AG09309 (cell line): ENCODE data around the gene EVI2A.

Source experiments
- DNase-seq: peaks from one replicate; pipeline ENCODE4 v3.0.0-alpha.2; 2010; ENCODE audit warnings: low read depth
- H3K4me3 ChIP-seq: 2 replicates; pipeline ENCODE4 v1.5.1; 2011; ENCODE audit warnings: mild to moderate bottlenecking, low read depth, low read length, moderate library complexity; ENCODE audit not compliant: control insufficient read depth
- TF ChIP-seq, protein P1 (sequence below): IDR thresholded peaks from 2 replicates; pipeline ENCODE4 v1.5.1; 2011; ENCODE audit warnings: mild to moderate bottlenecking, low read depth, low read length, inconsistent platforms; ENCODE audit not compliant: insufficient read depth, control insufficient read depth; ENCODE audit errors: missing control alignments

The EVI2A gene

GRCh38 chr17:31283841-31284240 is 37.6 kb downstream of the EVI2A start:
- H3K4me3 ChIP-seq, result no peak overlapping the region
- DNase-seq, result no peak
- TF ChIP-seq, protein P1, sequence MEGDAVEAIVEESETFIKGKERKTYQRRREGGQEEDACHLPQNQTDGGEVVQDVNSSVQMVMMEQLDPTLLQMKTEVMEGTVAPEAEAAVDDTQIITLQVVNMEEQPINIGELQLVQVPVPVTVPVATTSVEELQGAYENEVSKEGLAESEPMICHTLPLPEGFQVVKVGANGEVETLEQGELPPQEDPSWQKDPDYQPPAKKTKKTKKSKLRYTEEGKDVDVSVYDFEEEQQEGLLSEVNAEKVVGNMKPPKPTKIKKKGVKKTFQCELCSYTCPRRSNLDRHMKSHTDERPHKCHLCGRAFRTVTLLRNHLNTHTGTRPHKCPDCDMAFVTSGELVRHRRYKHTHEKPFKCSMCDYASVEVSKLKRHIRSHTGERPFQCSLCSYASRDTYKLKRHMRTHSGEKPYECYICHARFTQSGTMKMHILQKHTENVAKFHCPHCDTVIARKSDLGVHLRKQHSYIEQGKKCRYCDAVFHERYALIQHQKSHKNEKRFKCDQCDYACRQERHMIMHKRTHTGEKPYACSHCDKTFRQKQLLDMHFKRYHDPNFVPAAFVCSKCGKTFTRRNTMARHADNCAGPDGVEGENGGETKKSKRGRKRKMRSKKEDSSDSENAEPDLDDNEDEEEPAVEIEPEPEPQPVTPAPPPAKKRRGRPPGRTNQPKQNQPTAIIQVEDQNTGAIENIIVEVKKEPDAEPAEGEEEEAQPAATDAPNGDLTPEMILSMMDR, result no peak

DNA sequence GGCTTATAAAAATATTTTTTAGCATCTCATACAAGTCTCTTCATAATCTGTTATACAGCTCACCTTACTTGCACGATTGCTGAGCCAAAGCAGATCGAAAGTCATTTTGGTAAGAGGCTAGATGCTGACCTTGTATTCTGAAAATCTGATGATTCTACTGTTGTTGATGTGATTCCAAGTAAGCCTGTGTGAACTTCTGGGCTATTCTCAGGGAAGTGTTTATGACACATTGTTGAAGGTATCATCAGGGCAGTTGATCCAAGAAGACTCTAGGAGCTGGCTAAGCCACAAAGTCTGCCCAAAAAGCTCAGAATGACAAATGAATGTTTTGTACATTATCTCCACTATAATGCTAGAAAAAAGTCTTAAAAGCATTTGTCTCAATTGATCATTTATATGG is 40.4 kb downstream of the EVI2A start:
- DNase-seq, result no peak
- no peak overlapping the region for H3K4me3 ChIP-seq
- TF ChIP-seq, protein P1, result no peak

DNA sequence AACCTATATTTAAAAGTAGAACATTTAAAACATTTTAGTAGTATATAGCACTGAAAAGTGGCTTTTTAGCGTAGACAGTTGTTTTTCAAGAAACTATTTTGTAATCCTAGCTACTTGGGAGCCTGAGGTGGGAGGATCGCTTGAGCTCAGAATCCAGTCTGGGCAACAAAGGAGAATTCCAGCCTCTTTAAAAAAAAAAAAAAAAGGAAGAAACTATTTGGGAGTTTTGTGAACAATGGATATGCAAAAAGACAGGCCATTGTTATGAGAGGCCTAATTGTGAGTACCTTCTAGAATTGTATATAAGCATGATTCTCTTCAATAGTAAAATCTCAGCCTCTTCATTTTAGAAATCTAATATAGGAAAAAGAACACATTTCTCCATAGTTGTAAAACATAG is 42.0 kb downstream of the EVI2A start:
- H3K4me3 ChIP-seq, result no peak overlapping the region
- DNase-seq, result no peak
- TF ChIP-seq, protein P1, result no peak

GRCh38 chr17:31275116-31275515 is 46.3 kb downstream of the EVI2A start:
- TF ChIP-seq, protein P1, result no peak
- no peak for DNase-seq

DNA sequence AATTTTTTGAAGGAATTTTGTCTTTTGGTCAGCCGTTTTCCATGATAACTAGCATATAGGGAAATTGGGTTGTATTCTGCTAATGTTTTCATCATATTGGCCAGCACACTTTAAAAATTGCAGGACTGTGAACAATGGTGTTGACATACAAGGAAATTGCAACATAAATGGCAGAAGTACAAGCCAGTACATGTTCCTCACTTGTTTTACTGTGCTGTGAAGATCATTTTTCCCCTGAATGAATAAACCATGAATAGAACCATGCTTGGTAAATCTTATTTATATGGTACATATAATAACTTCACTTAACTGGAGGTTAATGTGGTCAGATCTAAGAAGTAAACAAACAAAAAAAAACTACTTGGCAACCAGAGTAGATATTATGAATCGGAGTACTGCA is 47.2 kb downstream of the EVI2A start:
- DNase-seq, result peak; percentile 43
- TF ChIP-seq, protein P1, result no peak
- H3K4me3 ChIP-seq, result no peak overlapping the region

More at GRCh38 chr17:31275116-31275515, 46.3 kb downstream of the EVI2A start:
- H3K4me3 ChIP-seq, result no peak overlapping the region

DNA sequence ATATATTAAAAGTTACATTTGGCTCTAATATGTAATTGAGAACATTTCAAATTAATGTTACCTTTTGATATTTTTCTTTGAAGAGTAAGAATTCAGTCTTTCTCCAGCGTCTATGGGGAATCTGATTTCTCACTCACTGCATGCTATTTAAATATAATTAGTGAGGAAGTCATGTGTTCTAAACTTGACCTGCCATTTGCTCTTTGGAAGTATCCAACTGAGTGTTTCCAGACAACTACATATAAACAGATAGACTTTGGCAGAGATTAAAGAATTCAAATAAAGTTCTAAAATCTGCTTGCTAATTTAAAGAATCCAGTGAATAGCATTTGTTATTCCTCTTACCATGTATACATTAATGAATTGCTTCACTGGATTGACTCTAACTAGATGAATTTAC is 47.9 kb downstream of the EVI2A start:
- no peak for DNase-seq
- TF ChIP-seq, protein P1, result no peak
- no peak overlapping the region for H3K4me3 ChIP-seq

DNA sequence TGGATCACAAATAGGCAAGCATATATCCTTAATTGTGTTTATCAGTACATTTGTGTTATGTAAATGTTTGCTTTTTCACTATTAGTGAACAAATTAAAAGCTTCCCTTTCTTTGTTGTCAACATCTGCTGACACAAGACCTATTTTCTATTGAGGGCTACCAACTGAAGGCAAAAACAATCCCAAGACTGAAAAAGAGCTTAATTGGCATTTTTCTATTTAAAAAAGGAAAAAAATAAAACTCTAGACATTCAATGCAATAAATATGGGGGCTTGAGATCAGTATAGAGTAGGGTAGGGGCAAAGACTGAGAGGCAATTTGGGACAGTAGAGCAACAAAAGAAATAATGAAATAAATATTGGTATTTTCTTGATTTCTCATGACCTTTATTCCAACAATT is 48.6 kb downstream of the EVI2A start:
- DNase-seq, result no peak
- H3K4me3 ChIP-seq, result no peak overlapping the region
- TF ChIP-seq, protein P1, result no peak
